GM18951 (cell line): ENCODE measurements around the gene SPCS3.
"Not testable (repeated sequence)": the region's sequence is repeated elsewhere in the genome, so short reads cannot be mapped to it uniquely, and the experiment has no call there.

Experiments
- POLR2A ChIP-seq: IDR thresholded peaks from 4 replicates; pipeline ENCODE4 v1.6.1; 2011; ENCODE audit warnings: mild to moderate bottlenecking; ENCODE audit not compliant: insufficient read length, insufficient read depth; ENCODE audit errors: extremely low read depth
- in situ Hi-C: fragments of 300-500 bp; cut with MboI; formaldehyde crosslinking; loops from one replicate; pipeline ENCODE4 v1.12.0; 2022; ENCODE audit warnings: low sequenced_read_pairs, mixed read lengths, inconsistent platforms; ENCODE audit not compliant: unreplicated experiment

The SPCS3 gene

GRCh38 chr4:176319704-176320339, at the start of gene SPCS3:
Gene SPCS3, plus strand, starts transcription at chr4:176319966. Its CDS starts 111 bp downstream, at chr4:176320077.
- peak; percentile 97 for TF ChIP-seq POLR2A
- in situ Hi-C loops, result no loop called here

GRCh38 chr4:176270669-176271068, 49.1 kb upstream of the SPCS3 start:
- in situ Hi-C loops, result no loop called here
- TF ChIP-seq POLR2A, result no peak

DNA sequence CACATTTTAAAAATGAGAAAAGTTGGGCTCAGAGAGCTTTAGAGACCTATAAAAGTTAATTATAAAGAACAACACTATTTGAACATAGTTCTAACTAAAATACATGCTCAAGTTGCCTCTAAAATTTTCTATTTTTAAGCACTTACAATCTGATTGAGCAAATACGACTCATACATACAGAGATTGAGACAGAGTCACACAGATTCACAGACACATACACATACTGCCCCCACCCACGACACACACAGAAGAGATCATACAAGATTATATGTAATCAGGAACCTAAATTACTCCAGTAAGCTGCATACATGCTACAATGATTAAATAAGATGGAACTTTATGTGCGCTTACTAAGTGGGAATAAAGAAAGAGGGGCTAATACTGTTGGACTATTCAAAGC, 48.0 kb upstream of the SPCS3 start:
- TF ChIP-seq POLR2A, result no peak
- in situ Hi-C loops, result no loop called here

- in situ Hi-C loops, result no loop called here
Observed at GRCh38 chr4:176272799-176273198, 47.0 kb upstream of the SPCS3 start.

DNA sequence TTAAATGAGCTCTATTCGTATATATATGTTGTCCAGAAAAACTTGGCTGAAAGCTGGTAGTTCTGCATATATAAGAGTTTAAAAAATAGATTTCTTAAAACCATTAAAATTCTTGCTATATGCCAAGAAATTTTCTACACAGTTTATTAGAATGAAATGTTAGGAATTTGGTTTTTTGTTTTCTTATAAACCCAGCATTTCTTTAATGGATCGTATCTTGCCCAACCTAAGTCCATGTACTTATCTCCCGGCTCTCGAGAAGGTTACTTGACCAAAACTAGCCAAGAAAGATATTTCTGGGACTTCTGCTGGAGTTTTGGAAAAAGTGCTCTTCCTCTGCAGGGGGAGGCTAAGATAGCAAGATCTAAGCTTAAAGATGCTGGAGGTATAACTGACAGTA, 46.0 kb upstream of the SPCS3 start:
- in situ Hi-C loops, result no loop called here
- TF ChIP-seq POLR2A, result no peak

More at GRCh38 chr4:176272799-176273198, 47.0 kb upstream of the SPCS3 start:
- no peak for TF ChIP-seq POLR2A

- no peak for TF ChIP-seq POLR2A
- in situ Hi-C loops, result no loop called here
Observed at GRCh38 chr4:176274441-176274840, 45.3 kb upstream of the SPCS3 start.

GRCh38 chr4:176276710-176277109, 43.1 kb upstream of the SPCS3 start:
- in situ Hi-C loops, result no loop called here
- TF ChIP-seq POLR2A, result no peak

DNA sequence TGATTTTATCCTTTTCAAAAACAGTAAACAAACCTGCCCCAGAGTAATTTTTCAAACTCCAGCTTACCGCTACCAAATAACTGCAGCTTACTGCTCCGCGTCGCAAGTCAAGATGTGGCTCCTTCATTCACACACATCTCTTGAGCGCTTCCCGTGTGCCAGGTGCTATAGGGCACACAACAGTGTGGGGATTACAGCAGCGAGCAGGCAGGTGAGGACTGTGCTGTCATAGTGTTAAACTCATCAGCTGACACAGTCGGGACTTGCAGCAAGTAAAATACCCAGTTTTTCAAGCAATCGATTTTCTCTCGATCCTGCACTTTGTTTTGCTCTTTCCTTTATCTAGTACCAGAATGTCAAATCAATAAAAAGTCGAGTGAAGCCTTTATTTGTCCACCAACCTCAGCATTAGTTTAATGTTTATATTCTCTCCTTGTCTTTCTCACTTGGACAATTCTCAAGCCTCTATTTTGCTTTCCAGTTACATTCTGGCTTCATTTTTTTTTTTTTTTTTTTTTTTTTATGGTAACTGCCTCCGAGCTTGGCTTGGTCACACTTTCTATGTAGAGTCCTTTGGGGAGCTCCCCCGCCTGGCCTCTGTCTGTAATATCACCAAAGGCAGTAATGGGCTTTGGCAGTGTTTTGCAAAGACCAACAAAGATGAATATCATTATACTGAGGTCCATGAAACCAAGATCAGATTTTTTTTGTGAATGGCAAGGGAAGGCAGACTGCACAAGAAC, 42.4 kb upstream of the SPCS3 start:
- in situ Hi-C loops, result no loop called here
- no peak for TF ChIP-seq POLR2A

- in situ Hi-C loops, result not testable (repeated sequence)
Observed at GRCh38 chr4:176279560-176279959, 40.2 kb upstream of the SPCS3 start.

DNA sequence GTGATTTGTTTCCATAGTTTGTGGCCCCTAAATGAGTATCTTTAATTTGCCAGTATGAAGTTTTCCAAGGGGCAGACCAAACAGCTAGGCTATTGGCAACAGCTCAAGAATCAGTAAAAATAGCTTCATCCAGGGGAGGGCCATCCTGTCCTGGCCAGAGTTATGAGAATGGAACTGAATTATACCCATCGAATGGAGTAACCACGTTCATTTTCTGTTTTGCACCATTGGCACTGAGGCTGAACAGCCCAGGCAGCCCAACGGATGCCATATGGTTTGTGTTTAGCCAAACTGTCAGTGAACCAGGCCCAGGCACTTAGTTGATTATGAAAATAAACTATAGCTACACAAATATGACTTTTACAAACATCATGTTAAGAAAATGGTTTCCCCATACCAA, 33.0 kb upstream of the SPCS3 start:
- no peak for TF ChIP-seq POLR2A
- in situ Hi-C loops, result no loop called here

DNA sequence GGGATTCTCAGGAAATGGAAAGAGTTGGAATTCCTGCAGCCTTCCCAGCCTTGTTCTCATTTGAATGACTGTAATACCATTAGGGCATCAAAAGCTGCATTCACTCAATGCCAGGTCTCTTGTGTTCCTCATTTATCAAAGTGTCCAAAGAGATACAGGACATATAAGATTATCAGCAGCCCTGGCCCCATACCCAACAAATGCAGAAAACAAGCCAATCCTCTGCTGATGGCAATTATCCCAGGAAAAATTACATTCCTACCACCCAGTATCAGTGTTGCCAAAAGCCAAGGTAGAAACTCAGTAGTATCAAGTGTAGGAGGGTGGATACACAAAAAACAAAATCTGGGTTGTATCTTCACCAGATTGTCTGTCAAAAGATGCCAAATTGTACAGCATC, 32.2 kb upstream of the SPCS3 start:
- TF ChIP-seq POLR2A, result no peak
- in situ Hi-C loops, result no loop called here

- in situ Hi-C loops, result no loop called here
- no peak for TF ChIP-seq POLR2A
Observed at GRCh38 chr4:176288020-176288419, 31.7 kb upstream of the SPCS3 start.

DNA sequence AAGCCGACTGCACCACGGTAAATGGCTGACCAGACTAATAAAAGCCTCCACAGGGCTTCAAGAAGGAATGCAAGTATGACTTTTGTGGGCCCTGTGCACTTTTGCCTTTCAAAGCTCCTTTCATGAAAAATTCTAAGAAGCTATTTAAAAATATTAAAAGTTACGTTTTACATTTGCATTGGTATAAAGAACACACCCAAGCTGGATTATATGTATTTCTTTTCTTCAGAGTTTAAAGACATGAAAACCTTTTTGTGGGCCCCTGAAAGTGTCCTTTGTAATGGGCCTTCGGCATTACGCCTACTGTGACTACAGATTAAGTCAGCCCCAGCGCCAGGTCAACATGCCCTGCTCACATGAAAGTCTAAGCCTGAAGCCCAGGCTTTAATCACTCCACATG, 30.2 kb upstream of the SPCS3 start:
- TF ChIP-seq POLR2A, result no peak
- in situ Hi-C loops, result no loop called here

DNA sequence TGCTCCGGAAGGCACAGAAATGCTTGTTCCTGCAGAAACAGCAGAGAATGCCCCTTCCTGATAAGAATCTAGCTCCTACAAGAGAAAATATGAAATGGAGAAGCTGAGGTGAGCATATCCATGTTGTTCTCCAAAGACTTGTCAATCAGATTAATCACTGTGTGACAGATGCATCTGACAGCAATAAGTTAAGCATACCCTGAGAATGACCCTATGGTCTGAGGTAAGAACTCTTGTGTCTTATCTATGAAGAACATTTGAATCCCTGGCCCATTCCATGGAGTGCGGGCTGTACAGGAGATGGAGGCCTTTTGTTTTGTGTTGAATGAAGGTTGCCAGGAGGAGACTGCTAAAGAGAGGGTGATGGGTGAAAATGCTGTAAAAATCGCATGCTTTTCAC, 29.2 kb upstream of the SPCS3 start:
- in situ Hi-C loops, result no loop called here
- no peak for TF ChIP-seq POLR2A
